GM19099 (cell line): ENCODE data around the gene SCN8A.

Source experiments
- POLR2A ChIP-seq: IDR thresholded peaks from 3 replicates; pipeline ENCODE4 v1.6.1; 2011; ENCODE audit warnings: low read depth; ENCODE audit not compliant: insufficient read length; ENCODE audit errors: extremely low read depth

Gene SCN8A

GRCh38 chr12:51848841-51849735 is 258.1 kb downstream of the SCN8A start:
- TF ChIP-seq POLR2A = no peak

- TF ChIP-seq POLR2A = no peak
Observed at GRCh38 chr12:51850081-51850964, 259.3 kb downstream of the SCN8A start.

- no peak for TF ChIP-seq POLR2A
Observed at GRCh38 chr12:51850965-51851299, 259.9 kb downstream of the SCN8A start.

- no peak for TF ChIP-seq POLR2A
Observed at GRCh38 chr12:51851413-51852124, 260.5 kb downstream of the SCN8A start.

- TF ChIP-seq POLR2A = no peak
Observed at GRCh38 chr12:51852404-51853137, 261.5 kb downstream of the SCN8A start.

GRCh38 chr12:51855586-51856428 is 264.8 kb downstream of the SCN8A start:
- no peak for TF ChIP-seq POLR2A

- TF ChIP-seq POLR2A = no peak
Observed at GRCh38 chr12:51860986-51861385, 270.0 kb downstream of the SCN8A start.
